ENCODE results near the gene CXCR3.
"Not testable (repeated sequence)": the region's sequence is repeated elsewhere in the genome, so short reads cannot be mapped to it uniquely, and the experiment has no call there.

Gene CXCR3

DNA sequence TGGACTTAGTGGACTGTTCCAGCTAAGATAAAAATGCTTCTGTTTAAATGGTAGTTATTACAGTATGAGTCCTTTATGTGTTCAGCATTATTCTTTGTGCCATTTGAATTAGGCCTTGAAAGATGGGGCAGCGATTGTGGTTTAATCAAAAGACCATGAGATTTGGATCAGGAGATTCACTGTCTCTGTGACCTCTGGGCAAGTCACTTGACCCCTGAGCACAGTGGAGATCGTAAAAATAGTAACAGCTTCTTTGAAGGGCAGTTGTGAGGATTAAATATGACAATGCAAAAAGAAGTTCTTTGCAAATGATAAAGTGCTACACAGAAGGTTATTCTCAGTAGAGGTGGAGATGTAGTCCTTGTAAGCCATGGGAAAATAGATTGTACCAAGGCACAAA, 10.8 kb downstream of the CXCR3 start:
- no peak for DNase-seq

DNA sequence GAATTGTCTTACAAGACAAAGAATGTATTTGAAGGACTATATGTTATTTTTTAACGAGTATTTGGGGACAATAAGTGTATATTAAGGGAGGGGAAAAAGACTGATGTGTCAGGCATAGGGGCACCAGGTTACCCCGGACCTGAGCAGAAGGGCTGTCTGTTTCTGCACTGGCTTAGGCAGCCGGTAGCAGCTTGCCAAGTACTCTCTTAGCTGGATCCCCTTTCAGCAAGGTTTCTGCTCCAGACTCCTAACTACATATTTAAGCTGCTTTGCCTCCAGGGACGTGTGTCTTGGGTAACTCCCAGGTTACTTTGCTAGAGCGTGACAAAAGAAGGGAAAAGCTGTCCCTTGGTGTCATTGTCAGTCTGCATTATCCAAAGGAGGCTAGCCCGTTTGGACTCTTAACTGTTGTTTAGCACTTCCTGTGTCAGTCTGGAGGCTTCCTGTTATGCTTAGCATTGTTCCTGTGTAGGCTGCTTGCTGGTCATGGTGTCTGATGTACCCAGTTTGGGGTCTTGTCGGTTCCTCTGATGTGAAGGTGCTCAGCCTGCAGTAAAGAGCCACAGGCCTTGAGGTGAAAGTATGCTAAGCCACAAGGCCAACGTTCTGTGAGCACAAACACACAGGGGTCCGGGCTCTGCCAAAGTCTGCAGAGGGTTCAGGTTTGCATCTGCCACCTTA, 11.6 kb downstream of the CXCR3 start:
- DNase-seq = no peak

DNA sequence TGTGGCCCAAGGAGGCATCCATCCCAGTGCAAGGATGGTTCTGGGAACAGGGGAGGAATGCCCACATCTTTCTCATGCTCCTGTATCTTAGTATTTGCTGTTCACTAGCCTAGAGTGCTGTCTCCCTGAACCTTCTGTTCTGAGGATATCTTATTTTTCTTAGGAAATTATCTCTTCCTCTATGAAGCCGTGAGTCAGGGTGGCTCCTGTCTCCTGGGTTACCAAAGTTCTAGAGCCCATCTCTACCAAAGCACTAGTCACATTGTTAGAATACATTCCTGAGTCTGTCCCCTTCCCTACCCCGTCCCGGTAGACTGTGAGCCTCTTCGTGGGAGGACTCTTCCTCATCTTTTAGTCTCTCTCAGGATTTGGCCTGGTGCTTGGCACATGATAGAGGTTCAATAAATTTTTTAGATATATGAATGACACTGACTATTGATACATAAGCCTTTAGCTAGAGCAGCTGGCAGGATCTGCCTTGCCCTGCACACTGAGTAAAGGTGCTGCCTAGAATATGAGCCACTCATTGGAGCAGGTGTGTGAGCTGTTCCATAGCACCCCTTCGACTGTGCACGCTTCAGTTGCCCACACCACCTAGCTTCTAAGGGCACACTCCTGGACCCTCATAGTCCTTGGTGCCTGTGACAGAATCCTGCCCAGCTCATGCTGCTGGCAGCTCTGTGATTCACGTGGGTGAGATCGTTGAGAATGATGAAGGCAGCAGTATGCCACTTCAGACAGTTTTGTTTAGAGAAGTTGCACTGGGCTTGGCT, 13.3 kb downstream of the CXCR3 start:
- DNase-seq = no peak

DNA sequence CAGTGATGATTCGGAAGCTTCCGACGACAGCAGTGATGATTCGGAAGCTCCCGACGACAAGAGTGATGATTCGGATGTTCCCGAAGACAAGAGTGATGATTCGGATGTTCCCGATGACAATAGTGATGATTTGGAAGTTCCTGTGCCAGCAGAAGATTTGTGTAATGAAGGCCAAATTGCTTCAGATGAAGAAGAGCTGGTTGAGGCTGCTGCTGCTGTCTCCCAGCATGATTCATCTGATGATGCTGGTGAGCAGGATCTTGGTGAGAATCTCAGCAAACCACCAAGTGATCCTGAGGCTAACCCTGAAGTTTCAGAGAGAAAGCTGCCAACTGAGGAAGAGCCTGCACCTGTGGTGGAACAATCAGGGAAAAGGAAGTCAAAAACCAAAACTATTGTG, 14.2 kb downstream of the CXCR3 start:
- DNase-seq = no peak

DNA sequence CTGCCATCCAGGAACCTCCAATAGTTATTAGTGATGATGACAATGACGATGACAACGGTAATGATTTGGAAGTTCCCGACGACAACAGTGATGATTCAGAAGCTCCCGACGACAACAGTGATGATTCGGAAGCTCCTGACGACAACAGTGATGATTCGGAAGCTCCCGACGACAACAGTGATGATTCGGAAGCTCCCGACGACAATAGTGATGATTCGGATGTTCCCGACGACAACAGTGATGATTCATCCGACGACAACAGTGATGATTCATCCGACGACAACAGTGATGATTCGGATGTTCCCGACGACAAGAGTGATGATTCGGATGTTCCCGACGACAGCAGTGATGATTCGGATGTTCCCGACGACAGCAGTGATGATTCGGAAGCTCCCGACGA, 14.7 kb downstream of the CXCR3 start:
- no peak for DNase-seq

DNA sequence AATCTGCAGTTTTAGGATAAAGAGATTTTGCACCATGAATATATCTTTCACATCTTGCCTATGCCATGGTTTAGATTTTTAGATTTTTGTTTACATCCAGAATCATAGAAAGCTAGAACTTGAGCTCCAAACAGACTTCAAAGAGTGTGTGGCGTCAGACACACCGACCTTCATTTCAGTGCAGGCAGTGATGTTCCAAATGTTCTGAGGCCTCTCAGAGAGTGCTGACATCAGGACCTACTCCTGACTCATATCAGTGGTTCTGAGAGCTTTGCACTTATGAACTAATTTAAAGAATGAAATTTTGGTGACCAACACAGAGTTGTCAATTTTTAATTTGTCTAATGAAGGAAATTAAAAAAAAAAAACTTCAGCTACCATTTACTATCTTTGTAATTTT, 18.3 kb downstream of the CXCR3 start:
- DNase-seq = no peak

DNA sequence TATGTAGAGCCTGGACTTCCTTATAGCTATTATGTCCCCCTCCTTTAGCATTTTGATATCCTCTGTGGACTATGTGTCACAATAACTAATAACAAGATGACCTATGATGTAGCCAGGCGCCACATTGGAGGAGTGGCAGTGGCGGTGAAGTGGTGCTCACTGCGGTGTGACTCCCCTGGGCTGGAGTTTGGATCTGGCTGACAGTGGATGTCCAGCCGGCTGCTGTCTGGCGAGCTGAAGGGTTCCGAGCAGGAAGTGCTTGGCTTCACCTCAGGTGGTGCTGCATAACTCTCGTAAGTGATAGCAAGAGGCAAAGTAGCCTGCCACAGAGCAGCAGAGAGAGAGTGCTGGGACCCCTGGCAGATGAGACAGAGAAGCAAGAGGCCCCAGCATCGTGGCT, 25.1 kb downstream of the CXCR3 start:
- DNase-seq = not testable (repeated sequence)

DNA sequence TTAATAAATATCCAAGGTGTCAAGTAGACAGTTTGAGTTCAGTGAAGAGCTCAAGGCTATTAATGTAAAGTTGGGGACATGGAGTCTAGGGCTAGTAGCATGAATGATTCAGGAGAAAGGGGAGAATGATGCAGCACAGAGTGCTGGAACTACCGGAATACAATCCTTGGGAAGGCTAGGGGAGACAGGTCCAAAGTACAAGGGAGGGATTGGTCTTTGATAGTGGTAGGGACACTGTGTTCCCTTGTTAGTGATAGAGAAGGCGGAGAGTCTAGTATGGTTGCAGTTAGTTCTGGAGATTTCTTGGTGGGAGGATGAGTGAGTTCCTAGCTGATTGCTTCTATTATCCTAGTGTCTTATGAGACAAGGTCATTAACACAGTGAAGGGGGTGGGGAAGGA, 31.4 kb downstream of the CXCR3 start:
- no peak for DNase-seq

DNA sequence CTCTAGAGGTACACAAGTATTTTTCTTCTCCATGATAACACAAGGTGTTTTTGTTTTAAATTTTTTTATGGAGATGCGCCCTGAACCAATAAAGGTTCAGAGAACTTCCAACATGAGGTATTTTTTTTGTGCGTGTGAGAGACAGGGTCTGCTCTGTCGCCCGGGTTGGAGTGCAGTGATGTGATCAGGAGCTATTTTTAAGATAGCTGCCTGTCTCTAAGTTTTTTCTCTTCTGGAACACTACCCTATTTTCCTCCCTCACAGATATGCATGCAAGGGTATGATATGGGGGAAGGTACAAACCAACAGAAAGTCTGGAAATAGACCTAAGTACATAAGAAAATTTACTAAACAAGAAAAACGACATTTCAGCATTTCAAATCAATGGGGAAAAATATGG, 37.1 kb downstream of the CXCR3 start:
- no peak for DNase-seq

DNA sequence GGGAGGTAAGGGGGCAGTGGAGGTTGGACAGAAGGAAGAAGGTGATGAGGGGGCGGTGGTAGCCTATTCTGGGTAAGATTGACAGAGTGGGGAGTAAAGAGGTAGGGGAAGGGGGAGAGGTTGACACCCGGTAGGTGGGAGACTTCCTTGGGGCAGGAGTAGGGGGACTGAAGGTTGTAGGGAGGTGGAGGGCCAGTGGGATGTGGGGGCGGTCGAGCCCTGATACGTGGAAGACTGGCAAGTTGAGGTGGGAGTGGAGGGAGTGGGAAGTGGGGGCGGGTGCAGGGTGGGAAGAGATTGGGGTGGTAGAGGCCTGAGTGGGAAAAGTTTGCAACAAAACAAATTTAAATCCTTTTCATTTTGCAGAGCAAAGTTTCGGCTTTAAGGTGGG, 38.3 kb downstream of the CXCR3 start:
- DNase-seq = no peak

DNA sequence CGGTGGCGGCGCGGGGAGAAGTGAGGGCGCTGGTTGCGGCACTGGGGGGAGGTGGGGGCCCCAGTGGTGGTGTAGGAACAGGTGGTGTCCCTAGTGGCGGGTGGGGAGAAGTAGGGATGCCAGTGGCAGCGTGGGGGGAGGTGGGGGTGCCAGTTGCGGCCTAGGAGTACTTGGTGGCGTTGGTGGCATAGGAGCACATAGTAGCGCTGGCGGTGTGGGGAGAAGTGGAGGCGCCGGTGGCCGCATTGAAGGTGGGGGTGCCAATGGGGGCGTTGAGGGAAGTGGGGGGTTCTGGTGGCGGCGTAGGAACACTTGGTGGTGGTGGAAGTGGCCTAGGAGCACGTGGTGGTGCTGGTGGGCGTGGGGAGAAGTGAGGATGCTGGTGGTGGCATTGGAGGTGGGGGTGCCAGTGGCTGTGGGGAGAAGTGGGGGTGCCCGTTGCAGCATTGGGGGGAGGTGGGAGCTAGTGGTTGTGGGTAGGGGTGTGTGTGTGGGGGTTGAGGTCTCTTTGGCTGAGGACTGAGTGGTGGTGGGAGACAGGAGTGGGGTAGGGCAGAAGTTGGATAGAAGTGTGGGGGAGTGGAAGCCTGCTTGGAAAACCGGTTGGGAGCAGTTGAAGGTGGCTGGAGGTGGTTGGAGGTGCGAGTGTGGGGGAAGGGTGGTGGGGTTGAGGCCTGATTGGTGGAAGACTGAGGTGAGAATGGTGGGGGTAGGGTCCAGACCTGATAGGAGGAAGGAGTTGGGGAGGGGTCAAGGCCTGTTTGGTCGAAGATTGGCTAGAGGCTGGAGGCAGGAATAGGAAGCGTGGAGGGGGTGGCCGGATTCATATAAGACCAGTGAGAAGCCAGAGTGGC, 38.9 kb downstream of the CXCR3 start:
- DNase-seq = no peak

DNA sequence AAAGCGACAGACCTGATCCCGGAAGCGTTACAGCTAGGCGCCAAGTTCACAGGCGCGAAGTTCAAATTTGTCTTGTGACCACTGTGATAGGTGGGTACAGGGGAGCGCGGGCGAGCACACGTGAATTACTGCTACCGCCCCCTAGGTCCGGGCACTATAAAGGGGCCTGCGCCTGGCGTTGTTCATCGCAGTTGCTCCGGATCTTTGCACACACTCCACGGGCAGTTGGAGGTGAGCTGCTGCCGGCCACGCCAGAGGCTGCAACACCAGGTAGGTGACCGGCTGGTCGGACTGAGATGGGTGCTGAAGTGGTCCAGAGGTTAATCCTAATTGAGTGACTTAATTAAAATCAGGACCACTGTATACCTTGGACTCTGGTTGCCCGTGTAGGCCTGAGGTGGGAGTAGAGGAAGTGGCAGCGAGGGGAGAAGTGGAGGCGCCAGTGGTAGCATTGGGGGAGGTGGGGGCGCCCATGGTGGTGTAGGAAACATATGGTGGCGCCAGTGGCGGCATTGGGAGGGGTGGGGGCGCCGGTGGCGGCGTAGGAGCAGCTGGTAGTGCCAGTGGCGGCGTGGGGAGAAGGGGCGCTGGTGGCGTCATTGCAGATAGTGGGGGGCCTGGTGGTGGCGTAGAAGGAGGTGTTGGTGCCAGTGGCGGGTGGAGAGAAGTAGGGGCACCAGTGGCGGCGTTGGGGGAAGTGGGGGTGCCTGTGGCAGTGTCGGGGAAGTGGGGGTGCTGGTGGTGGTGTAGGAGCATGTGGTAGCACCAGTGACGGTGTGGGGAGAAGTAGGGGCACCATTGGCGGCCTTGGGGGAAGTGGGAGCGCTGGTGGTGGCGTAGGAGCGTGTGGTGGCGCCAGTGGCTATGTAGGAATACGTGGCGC, 39.8 kb downstream of the CXCR3 start, which contains the start of gene GCNA:
TSS of gene GCNA (plus strand) at position 185 of the 883 bp plus-strand sequence. CDS start 2,385 bp downstream, outside the sequence.
- DNase-seq = no peak

DNA sequence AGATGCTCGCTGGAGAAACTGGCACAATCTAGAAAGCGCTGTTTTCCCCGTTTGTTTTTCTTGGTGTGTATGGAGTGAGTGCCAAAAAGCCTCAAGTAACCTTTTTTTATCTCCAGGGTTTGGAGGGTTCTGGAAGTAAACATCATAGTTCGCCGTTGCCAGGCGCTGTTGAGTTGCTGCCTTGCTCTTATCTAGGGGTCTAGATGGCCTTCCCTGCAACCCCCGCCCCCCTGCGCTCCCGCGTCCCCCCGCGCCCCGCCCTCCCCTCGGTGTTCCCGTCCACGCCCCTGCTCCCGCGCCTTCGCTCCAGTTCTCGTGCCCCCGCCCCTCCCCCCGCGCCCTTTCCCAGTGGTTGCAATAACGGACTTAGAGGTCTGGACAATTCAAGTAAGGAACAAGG, 40.6 kb downstream of the CXCR3 start:
- DNase-seq = no peak

DNA sequence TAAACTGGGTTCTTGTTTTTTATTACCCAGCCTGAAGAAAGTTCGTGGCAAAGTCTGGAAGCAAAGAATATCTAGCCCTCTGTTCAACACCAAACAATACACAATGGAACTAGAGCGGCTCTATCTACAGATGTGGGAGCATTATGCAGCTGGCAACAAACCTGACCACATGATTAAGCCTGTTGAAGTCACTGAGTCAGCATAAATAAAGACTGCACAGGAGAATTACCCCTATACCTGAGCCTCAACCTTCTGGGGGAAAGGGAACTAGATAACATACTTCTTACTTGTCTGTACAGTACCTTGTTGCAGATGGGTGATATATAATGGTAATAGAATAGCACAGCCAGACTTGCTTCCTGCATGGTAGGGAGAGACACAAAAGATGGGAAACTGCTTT, 44.7 kb downstream of the CXCR3 start:
- no peak for DNase-seq

DNA sequence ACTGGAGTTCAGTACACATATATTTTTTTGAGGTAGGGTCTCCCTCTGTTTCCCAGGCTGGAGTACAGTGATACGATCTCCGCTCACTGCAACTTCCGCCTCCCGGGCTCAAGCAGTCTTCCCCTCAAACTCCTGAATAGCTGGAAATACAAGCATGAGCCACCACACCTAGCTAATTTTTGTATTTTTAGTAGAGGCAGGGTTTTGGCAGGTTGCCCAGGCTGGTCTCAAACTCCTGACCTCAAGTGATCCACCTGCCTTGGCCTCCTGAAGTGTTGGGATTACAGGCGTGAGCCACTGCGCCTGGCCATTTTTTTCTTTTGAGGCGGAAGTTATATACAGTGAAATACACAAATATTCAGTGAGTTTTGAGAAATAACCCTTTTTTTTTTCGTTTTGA, 46.9 kb downstream of the CXCR3 start:
- not testable (repeated sequence) for DNase-seq
